GM18951 (cell line): ENCODE results near the gene SPRED2.

Source experiments
- POLR2A ChIP-seq: IDR thresholded peaks from 4 replicates; pipeline ENCODE4 v1.6.1; 2011; ENCODE audit warnings: mild to moderate bottlenecking; ENCODE audit not compliant: insufficient read length, insufficient read depth; ENCODE audit errors: extremely low read depth
- in situ Hi-C: fragments of 300-500 bp; cut with MboI; formaldehyde crosslinking; loops from one replicate; pipeline ENCODE4 v1.12.0; 2022; ENCODE audit warnings: low sequenced_read_pairs, mixed read lengths, inconsistent platforms; ENCODE audit not compliant: unreplicated experiment

Gene SPRED2

GRCh38 chr2:65268957-65269356 lies 163.4 kb downstream of the SPRED2 start:
- in situ Hi-C loops: loop anchor here (10.0 kb wide), 1 partner anchor 276 kb away; no protein-coding TSS in a partner anchor
- TF ChIP-seq POLR2A: no peak

GRCh38 chr2:65267008-65267407 lies 165.4 kb downstream of the SPRED2 start:
- no peak for TF ChIP-seq POLR2A
- in situ Hi-C loops: loop anchor here (10.0 kb wide), 1 partner anchor 278 kb away; no protein-coding TSS in a partner anchor

GRCh38 chr2:65265671-65266045 lies 166.7 kb downstream of the SPRED2 start:
- TF ChIP-seq POLR2A: no peak
- in situ Hi-C loops: loop anchor here (10.0 kb wide), 1 partner anchor 279 kb away; no protein-coding TSS in a partner anchor

- no peak for TF ChIP-seq POLR2A
- in situ Hi-C loops: loop anchor here (10.0 kb wide), 1 partner anchor 280 kb away; no protein-coding TSS in a partner anchor
Measured at GRCh38 chr2:65264821-65265670, 167.4 kb downstream of the SPRED2 start.

GRCh38 chr2:65263986-65264385 lies 168.4 kb downstream of the SPRED2 start:
- in situ Hi-C loops: loop anchor here (10.0 kb wide), 1 partner anchor 281 kb away; no protein-coding TSS in a partner anchor
- no peak for TF ChIP-seq POLR2A

GRCh38 chr2:65263262-65263661 lies 169.1 kb downstream of the SPRED2 start:
- TF ChIP-seq POLR2A: no peak
- in situ Hi-C loops: loop anchor here (10.0 kb wide), 1 partner anchor 282 kb away; no protein-coding TSS in a partner anchor

- in situ Hi-C loops: loop anchor here (10.0 kb wide), 1 partner anchor 283 kb away; no protein-coding TSS in a partner anchor
Measured at GRCh38 chr2:65261676-65262075, 170.7 kb downstream of the SPRED2 start.

More at GRCh38 chr2:65261676-65262075, 170.7 kb downstream of the SPRED2 start:
- TF ChIP-seq POLR2A: no peak
